ENCODE data around the gene TMPRSS5.
"Not testable (repeated sequence)": the region's sequence is repeated elsewhere in the genome, so short reads cannot be mapped to it uniquely, and the experiment has no call there.

TMPRSS5 gene

GRCh38 chr11:113705871-113706655, at the start of gene TMPRSS5:
TSS of gene TMPRSS5 (minus strand) at chr11:113706308. CDS start at chr11:113706224, 84 bp downstream.
- no peak for DNase-seq

DNA sequence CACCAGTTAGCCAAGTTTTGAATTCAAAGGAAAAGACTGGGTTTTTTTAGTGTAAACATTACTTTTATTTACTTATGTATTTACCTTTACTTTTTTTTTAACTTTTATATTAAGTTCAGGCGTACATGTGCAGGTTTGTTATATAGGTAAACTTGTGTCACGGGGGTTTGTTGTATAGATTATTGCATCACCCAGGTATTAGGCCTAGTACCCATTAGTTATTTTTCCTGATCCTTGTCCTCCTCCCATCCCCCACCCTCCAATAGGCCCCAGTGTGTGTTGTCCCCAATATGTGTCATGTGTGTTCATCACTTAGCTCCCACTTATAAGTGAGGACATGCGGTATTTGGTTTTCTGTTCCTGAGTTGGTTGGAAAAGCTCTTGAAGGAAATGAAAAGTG, 46.8 kb upstream of the TMPRSS5 start:
- no peak for DNase-seq

DNA sequence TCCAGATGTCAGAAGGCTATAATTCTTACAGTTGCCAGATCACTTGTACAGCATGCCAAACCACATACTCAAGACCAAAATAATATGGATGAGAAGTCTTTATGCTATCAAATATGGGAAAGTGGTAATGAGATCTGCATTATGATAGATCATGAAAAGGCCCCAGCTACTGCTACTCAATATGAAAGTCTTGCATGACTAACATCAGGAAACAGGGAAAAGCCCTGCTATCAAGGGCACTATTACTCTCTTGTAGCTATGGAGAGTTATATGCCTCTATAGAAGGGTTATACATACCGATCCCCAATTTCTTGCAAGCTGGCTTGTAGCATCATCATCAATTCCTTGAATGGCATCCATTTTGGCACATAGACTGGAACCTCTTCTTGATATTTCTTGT, 30.2 kb upstream of the TMPRSS5 start:
- no peak for DNase-seq

- no peak for DNase-seq
Observed at GRCh38 chr11:113732092-113732491, 26.0 kb upstream of the TMPRSS5 start.

- no peak for DNase-seq
Observed at GRCh38 chr11:113730887-113731726, 25.0 kb upstream of the TMPRSS5 start.

GRCh38 chr11:113729456-113729855, 23.3 kb upstream of the TMPRSS5 start:
- no peak for DNase-seq

GRCh38 chr11:113728814-113729213, 22.7 kb upstream of the TMPRSS5 start:
- no peak for DNase-seq

GRCh38 chr11:113725913-113726312, 19.8 kb upstream of the TMPRSS5 start:
- DNase-seq: no peak

DNA sequence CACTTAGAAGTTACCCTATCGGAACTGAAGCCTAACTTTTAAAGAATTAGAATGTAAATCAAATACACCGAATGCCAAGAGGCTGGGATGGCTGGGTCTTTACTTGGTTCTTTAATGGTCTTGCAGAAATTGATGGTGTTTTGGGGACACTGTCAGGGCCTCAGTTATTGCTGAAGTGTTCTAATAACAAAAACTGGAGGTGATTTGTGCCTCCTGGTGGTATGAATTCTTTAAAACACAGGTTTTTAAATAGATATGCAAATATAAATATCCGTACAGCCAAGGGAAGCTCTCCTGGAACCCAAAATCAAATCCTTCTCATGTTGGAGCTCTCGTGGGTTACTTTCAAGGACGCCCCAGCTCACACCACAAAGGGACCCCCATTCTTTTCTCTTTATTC, 19.3 kb upstream of the TMPRSS5 start:
- DNase-seq: no peak

DNA sequence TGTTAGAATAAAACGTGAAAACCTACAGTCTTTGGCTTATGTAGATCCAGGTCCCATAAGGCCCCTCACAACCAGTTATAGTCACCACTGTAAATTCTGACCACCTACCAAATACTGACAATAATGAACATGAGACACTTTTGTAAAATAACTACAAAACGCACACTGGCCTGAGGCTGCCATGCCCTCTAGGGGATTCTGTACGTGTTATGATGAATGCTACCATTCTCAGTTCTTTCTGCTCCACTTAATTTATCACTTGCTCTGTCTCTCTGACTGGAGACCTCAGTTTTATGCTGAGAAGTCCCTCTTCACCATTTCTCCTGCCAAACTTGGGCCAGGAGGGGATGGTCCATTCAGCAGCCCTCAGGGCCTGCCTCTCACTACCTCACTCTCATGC, 18.7 kb upstream of the TMPRSS5 start:
- DNase-seq: no peak

DNA sequence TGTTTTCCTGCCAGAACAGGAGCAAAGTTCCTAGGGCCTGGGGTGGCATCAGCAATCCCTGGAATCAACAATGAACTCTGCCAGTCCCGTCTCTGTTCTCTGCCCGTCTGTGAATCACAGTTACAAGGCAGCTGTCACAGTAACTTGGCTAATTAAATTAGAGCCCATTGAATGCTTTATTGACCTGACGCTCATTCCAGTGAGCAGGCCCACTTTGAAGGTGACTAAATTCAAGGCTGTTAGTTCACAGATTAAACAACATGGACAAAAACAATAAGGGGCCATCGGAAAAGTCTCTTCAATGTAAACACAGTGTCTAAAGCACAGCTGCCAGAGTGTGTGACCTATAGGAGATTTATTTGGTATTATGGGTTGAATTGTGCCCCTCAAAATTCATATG, 17.7 kb upstream of the TMPRSS5 start:
- DNase-seq: no peak

- no peak for DNase-seq
Observed at GRCh38 chr11:113722934-113723333, 16.8 kb upstream of the TMPRSS5 start.

GRCh38 chr11:113722221-113722620, 16.1 kb upstream of the TMPRSS5 start:
- no peak for DNase-seq

- DNase-seq: no peak
Observed at GRCh38 chr11:113721462-113722066, 15.5 kb upstream of the TMPRSS5 start.

- not testable (repeated sequence) for DNase-seq
Observed at GRCh38 chr11:113720478-113720877, 14.4 kb upstream of the TMPRSS5 start.

DNA sequence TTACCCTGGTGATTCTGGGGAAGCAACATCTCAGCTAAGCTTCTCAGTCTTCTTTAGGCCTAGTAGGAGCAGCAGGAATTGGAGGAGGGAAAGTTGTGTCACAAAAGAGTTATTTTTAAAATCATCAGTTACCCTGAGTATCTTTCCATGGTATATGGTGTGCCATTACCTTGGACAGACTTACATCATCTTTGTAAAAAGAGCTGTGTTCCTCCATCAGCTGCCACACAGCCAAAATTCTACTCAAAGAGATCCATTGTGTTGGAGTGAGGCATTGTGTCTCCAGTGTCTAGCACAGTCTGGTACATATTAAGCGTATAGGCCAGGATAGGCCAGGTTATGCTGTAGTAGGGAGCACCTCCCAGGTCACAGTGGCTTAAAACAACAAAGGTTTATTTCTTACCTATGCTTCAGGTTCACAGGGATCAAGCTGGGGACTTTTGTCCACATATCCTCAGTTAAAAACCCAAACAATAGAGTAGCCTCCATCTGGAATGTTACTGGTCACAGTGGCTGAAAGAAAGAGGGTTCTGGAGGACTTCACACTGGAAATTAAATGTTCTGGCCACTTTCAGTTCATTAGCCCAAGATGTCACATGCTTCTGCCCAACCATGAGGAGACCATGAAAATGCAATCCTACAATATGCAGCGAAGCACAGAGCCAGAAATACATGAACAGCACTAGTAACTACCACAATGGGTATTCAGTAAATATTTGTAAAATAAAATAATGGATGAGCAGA, 9.9 kb upstream of the TMPRSS5 start:
- DNase-seq: no peak

GRCh38 chr11:113715273-113715672, 9.2 kb upstream of the TMPRSS5 start:
- no peak for DNase-seq

- no peak for DNase-seq
Observed at GRCh38 chr11:113710989-113711388, 4.9 kb upstream of the TMPRSS5 start.

GRCh38 chr11:113703551-113703950, 2.6 kb downstream of the TMPRSS5 start:
- DNase-seq: not testable (repeated sequence)

DNA sequence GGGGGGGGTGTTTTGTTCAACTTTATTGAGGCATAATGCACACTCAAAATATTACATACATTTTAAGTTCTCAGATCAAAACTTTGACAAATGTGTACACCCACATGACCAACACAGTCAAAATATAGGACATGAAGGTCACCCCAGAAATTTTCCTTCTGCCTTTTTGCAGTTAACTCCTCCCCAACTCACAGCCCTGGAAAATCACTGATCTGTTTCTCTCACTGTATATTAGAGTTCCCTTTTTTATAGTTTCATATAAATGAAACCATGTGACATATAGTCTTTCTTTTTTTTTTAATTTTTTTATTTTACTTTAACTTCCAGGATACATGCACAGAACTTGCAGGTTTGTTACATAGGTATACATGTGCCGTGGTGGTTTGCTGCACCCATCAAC, 4.6 kb downstream of the TMPRSS5 start:
- no peak for DNase-seq

DNA sequence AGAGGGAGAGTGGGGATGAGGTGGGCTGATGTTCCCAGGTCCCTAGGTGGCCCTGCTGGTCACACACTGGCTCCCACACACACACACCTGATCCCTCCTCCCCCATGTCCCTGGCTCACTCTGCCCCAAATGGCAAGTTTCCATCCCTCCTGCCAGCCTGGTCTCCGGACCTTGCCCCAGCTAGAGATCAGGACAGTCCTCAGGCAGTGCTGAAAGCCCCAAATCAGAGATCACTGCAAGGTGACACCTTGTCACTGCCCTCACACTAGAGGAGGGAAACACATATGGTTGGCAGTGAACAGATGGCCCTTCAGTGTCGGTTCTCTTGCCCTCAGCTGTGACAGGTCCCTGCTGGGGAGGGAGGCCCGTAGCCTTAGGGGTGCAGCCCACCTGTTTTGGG, 7.6 kb downstream of the TMPRSS5 start:
- DNase-seq: no peak

GRCh38 chr11:113697756-113698407, 8.2 kb downstream of the TMPRSS5 start:
- DNase-seq: no peak

Data from activated naive CD4-positive, alpha-beta T cell (primary cell).